ENCODE data around the gene TOPBP1.
"Not testable (repeated sequence)": the region's sequence is repeated elsewhere in the genome, so short reads cannot be mapped to it uniquely, and the experiment has no call there.

Gene TOPBP1

GRCh38 chr3:133563186-133563591, 98.6 kb downstream of the TOPBP1 start:
- H3K27me3 ChIP-seq (ENCODE audit: low read depth, low read length) = no peaks in the 10 kb centered on the region
- H3K36me3 ChIP-seq (ENCODE audit: control insufficient read depth in 1 of 2, insufficient read depth in 2 of 2, low read length in 2 of 2) = no peaks in the 10 kb centered on the region
- no peak overlapping the region for H3K27ac ChIP-seq (ENCODE audit: low read length)
- H3K9me3 ChIP-seq (ENCODE audit: control insufficient read depth in 1 of 2, low read length in 2 of 2) = peaks cover 0 to 3% of the 10 kb centered on the region in 2 donors
- H3K4me1 ChIP-seq (ENCODE audit: control insufficient read depth in 1 of 2, insufficient read depth in 2 of 2, low read length in 2 of 2) = no peaks in the 10 kb centered on the region
- no peak overlapping the region for H3K4me3 ChIP-seq (ENCODE audit: low read depth in 1 of 2, low read length in 2 of 2)

DNA sequence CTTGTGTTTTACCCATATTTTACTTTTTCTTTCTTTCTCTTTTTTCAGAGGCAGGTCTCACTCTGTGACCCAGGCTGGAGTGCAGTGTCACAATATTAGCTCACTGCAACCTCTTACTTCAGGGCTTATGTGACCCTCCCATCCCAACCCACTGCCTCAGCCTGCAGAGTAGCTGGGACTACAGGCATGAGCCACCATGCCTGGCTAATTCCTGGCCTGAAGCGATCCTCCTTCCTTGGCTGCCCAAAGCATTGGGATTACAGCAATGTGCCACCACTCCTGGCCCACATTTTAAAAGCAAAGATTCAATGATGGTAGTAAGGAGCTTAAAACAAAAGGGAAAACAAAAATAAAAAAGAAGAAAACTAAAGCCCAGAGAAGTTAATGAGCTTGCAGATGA, 99.4 kb downstream of the TOPBP1 start:
- H3K4me3 ChIP-seq (ENCODE audit: low read depth in 1 of 2, low read length in 2 of 2) = no peak overlapping the region
- H3K27me3 ChIP-seq (ENCODE audit: low read depth, low read length) = no peaks in the 10 kb centered on the region
- peaks cover 0 to 3% of the 10 kb centered on the region in 2 donors for H3K9me3 ChIP-seq (ENCODE audit: control insufficient read depth in 1 of 2, low read length in 2 of 2)
- no peaks in the 10 kb centered on the region for H3K36me3 ChIP-seq (ENCODE audit: control insufficient read depth in 1 of 2, insufficient read depth in 2 of 2, low read length in 2 of 2)
- H3K27ac ChIP-seq (ENCODE audit: low read length) = no peak overlapping the region
- H3K4me1 ChIP-seq (ENCODE audit: control insufficient read depth in 1 of 2, insufficient read depth in 2 of 2, low read length in 2 of 2) = no peaks in the 10 kb centered on the region

DNA sequence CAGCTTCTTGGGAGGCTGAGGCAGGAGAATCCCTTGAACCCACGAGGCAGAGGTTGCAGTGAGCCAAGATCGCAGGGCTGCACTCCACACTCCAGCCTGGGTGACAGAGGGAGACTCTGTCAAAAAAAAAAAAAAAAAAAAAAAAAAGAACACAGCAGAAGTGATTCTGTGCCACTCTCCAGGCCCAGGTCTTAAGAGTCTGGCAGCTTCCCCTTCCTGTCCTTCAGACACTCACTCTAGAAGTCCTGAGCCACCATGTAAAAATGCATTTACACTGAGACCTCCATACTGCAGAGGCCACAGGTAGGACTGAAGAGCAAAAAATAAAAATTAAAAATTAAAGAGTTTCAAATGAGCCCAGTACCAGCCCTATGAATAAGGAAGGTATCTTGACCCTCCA, 100.1 kb downstream of the TOPBP1 start:
- Histone ChIP-seq H3K27ac (ENCODE audit: low read length) (no peak overlapping the region), H3K4me3 (ENCODE audit: low read depth in 1 of 2, low read length in 2 of 2) (no peak overlapping the region), H3K36me3 (ENCODE audit: control insufficient read depth in 1 of 2, insufficient read depth in 2 of 2, low read length in 2 of 2) (no peaks in the 10 kb centered on the region), H3K27me3 (ENCODE audit: low read depth, low read length) (no peaks in the 10 kb centered on the region), H3K4me1 (ENCODE audit: control insufficient read depth in 1 of 2, insufficient read depth in 2 of 2, low read length in 2 of 2) (no peaks in the 10 kb centered on the region), H3K9me3 (ENCODE audit: control insufficient read depth in 1 of 2, low read length in 2 of 2) (peaks cover 0 to 3% of the 10 kb centered on the region in 2 donors)

DNA sequence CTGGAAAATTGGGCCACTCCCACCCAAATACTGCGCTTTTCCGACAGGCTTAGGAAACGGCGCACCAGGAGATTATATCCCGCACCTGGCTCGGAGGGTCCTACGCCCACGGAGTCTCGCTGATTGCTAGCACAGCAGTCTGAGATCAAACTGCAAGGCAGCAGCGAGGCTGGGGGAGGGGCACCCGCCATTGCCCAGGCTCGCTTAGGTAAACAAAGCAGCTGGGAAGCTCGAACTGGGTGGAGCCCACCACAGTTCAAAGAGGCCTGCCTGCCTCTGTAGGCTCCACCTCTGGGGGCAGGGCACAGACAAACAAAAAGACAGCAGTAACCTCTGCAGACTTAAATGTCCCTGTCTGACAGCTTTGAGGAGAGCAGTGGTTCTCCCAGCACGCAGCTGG, 110.2 kb downstream of the TOPBP1 start:
- not testable (repeated sequence) for H3K4me3 ChIP-seq (ENCODE audit: low read depth in 1 of 2, low read length in 2 of 2); H3K36me3 ChIP-seq (ENCODE audit: control insufficient read depth in 1 of 2, insufficient read depth in 2 of 2, low read length in 2 of 2); H3K27me3 ChIP-seq (ENCODE audit: low read depth, low read length); H3K27ac ChIP-seq (ENCODE audit: low read length); H3K9me3 ChIP-seq (ENCODE audit: control insufficient read depth in 1 of 2, low read length in 2 of 2)
- peaks cover 0 to 16% of the 10 kb centered on the region in 2 donors for H3K4me1 ChIP-seq (ENCODE audit: control insufficient read depth in 1 of 2, insufficient read depth in 2 of 2, low read length in 2 of 2)

All from muscle layer of duodenum (tissue), 2 donors.